Uterus (tissue), 4 donors: ENCODE data around the gene FNTB. TPM values are rescaled to one million over a fixed set of nuclear protein-coding genes. Genes with fewer than 3 reads are reported as not detected.
A peak's percentile ranks its signal among the peaks of the same experiment; 100 is the strongest.

ENCODE experiments used
- DNase-seq, 2 donors: peaks; one replicate each; pipeline ENCODE4 v3.0.0-alpha.2; 2019 to 2020
- H3K27ac ChIP-seq, 2 donors: fragments of 200-600 bp; sonication (generic); 1 replicate in 1 of 2; 2 replicates in 1 of 2; pipeline ENCODE4 v1.5.1; 2016 to 2018
- H3K27me3 ChIP-seq, 2 donors: fragments of 200-600 bp; sonication (generic); one replicate each; pipeline ENCODE4 v1.5.1; 2018 to 2019; ENCODE audit warnings: control low read depth in 1 of 2
- H3K36me3 ChIP-seq, 2 donors: fragments of 200-600 bp; sonication (generic); one replicate each; pipeline ENCODE4 v1.5.1; 2019; ENCODE audit warnings: control low read depth in 1 of 2
- H3K4me1 ChIP-seq, 2 donors: fragments of 200-600 bp; sonication (generic); one replicate each; pipeline ENCODE4 v1.5.1; 2018 to 2019; ENCODE audit warnings: control low read depth in 1 of 2
- H3K4me3 ChIP-seq, 2 donors: fragments of 200-600 bp; sonication (generic); 1 replicate in 1 of 2; 2 replicates in 1 of 2; pipeline ENCODE4 v1.5.1; 2018 to 2019; ENCODE audit warnings: mild to moderate bottlenecking in 1 of 2
- H3K9me3 ChIP-seq, 2 donors: fragments of 200-600 bp; sonication (generic); one replicate each; pipeline ENCODE4 v1.5.1; 2019; ENCODE audit warnings: control low read depth in 1 of 2
- POLR2A ChIP-seq, 2 donors: fragments of 450-650 bp; IDR thresholded peaks; one replicate each; pipeline ENCODE4 v1.6.1; 2016; ENCODE audit warnings: antibody characterized with exemption in 2 of 2, mild to moderate bottlenecking in 1 of 2, moderate library complexity in 1 of 2
- intact Hi-C: fragments of 100-400 bp; cut with DNase I; formaldehyde crosslinking; loops from one replicate; pipeline ENCODE4 v1.15.1; 2023; ENCODE audit warnings: low total_unique reads
- total RNA-seq, 4 donors: library from RNA; depleted of rRNA in 3 of 4; stranded (reverse); fragments of >200 nt in 3 of 4; gene quantifications; one replicate each; pipeline versions ENCODE4 v1.1.0 to v1.2.4, GENCODE V29; 2014 to 2023
- TF ChIP-seq, protein P1 (sequence below), 4 experiments: fragments of 200-600 bp in 2 of 4; fragments of 450-650 bp in 2 of 4; sonication (generic) in 2 of 4; IDR thresholded peaks; one replicate each; pipeline ENCODE4 v1.5.1; 2016 to 2019; ENCODE audit warnings: antibody characterized with exemption in 4 of 4, mild to moderate bottlenecking in 2 of 4, moderate library complexity in 1 of 4
- donor health status: DM: yes; HTN: yes; CAD: no.

Gene FNTB, protein sequence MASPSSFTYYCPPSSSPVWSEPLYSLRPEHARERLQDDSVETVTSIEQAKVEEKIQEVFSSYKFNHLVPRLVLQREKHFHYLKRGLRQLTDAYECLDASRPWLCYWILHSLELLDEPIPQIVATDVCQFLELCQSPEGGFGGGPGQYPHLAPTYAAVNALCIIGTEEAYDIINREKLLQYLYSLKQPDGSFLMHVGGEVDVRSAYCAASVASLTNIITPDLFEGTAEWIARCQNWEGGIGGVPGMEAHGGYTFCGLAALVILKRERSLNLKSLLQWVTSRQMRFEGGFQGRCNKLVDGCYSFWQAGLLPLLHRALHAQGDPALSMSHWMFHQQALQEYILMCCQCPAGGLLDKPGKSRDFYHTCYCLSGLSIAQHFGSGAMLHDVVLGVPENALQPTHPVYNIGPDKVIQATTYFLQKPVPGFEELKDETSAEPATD
- total RNA-seq = 10 to 100 TPM in 3 of 4 donors, 1 to 10 TPM in 1; 7.4 to 29.7 (median 20.4) TPM

DNA sequence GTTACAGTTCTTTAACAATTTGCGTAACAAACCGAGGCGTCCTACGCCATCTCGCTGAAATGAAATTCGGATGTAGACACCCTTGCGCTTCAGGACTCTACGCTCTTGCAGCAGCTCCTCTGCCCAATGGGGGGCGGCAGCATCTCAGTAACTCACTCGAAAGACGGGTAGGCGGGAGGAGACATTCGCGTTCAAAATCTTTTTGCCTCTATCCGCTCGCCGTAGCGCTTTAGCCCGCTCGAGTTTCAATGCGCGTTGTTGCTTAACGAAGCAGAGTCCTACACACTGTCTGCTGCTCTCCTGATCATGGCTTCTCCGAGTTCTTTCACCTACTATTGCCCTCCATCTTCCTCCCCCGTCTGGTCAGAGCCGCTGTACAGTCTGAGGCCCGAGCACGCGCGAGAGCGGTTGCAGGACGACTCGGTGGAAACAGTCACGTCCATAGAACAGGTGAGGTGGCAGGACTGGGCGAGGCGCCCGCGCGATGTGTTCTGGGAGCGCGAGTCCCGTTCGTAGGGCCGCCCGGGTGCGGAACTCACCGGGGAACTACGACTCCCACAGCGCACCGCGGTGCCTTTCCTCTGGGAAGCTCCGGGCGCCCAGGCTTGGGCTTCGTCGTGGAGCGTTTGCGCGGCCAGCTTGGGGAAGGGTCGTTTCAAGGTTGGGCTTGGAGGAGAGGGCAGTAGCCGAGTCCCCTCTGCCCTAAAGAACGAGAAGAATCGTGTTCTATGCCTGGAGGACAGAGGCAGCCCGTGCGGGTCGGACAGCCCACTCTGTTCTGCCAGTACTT lies at the start of gene FNTB:
Gene FNTB, plus strand, starts transcription at position 248 of the 790 bp plus-strand sequence. Its CDS starts 59 bp downstream, at position 307.
- Histone ChIP-seq H3K27me3 (no peaks in the 10 kb centered on the region), H3K36me3 (no peaks in the 10 kb centered on the region), H3K4me3 (peak within 1 kb of the TSS; percentile 59 to 73), H3K4me1 (no peaks in the 10 kb centered on the region), H3K9me3 (no peaks in the 10 kb centered on the region), H3K27ac (peak within 1 kb of the TSS; percentile 74 to 83)
- TF ChIP-seq, protein P1, sequence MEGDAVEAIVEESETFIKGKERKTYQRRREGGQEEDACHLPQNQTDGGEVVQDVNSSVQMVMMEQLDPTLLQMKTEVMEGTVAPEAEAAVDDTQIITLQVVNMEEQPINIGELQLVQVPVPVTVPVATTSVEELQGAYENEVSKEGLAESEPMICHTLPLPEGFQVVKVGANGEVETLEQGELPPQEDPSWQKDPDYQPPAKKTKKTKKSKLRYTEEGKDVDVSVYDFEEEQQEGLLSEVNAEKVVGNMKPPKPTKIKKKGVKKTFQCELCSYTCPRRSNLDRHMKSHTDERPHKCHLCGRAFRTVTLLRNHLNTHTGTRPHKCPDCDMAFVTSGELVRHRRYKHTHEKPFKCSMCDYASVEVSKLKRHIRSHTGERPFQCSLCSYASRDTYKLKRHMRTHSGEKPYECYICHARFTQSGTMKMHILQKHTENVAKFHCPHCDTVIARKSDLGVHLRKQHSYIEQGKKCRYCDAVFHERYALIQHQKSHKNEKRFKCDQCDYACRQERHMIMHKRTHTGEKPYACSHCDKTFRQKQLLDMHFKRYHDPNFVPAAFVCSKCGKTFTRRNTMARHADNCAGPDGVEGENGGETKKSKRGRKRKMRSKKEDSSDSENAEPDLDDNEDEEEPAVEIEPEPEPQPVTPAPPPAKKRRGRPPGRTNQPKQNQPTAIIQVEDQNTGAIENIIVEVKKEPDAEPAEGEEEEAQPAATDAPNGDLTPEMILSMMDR (IDR thresholded peaks at IDR 0.05) = peak; percentile 67 to 91 (median 82)
- peak; percentile 30 to 37 for TF ChIP-seq POLR2A (IDR thresholded peaks at IDR 0.05)
- DNase-seq = peak; percentile 95
- intact Hi-C loops = no loop called here

DNA sequence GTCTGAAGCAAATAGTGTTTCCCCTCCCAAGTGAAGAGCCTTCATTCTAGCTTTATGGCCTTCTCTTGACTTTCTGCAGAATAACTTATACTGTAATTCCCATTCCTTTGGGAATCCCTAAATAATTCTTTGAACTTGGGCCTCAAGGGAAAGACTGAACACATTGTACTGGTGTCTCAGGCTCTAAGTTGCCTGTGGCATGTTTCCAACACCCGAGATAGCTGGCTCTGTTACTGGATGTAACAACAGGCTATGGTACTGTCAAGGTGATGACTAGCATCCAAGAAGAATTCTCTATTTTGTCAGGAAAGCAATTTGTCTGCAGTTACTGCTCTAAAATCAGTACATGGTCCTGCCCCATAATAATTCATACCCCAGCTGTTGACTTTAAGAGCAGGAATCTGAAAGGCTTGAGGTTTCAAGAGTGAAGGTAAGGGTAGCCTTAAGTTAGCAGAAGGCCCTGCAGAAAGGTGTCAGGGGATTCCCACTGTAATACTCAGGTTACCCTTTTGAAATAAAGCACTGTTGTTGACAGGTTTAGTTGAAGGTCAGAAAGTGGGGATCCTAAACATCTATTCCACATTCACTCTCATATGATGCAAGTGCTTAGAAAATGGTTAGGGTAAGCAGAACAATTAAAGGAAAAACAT lies 49.4 kb upstream of the FNTB start:
- Histone ChIP-seq H3K36me3 (no peaks in the 10 kb centered on the region), H3K27ac (no peak overlapping the region), H3K27me3 (no peaks in the 10 kb centered on the region), H3K4me3 (no peak overlapping the region), H3K4me1 (no peaks in the 10 kb centered on the region), H3K9me3 (no peaks in the 10 kb centered on the region)
- TF ChIP-seq, protein P1 (IDR thresholded peaks at IDR 0.05) = no peak
- TF ChIP-seq POLR2A (IDR thresholded peaks at IDR 0.05) = no peak
- DNase-seq = peak in 1 of 2 donors; percentile 35
- intact Hi-C loops = no loop called here

DNA sequence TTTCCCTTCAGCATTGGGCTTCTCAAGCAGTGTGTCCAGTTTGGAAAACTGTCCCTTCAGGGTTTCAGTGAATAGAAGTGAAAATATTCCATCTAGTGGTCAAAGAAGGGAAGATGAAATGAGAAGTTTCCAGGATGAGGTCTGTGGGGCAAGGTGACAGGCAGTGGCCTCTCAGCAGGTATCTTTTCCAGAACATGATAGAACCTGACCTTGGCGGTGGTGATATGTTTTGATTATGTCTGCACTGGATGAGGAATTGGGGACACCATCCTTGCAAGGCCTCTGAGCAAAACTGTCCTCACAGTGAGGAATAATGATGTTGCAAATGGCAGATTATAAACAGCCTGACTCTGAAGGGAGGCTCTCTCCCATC lies 48.9 kb upstream of the FNTB start:
- H3K27me3 ChIP-seq = no peaks in the 10 kb centered on the region
- H3K9me3 ChIP-seq = no peaks in the 10 kb centered on the region
- DNase-seq = no peak
- intact Hi-C loops = no loop called here
- H3K27ac ChIP-seq = no peak overlapping the region
- no peaks in the 10 kb centered on the region for H3K36me3 ChIP-seq
- TF ChIP-seq POLR2A (IDR thresholded peaks at IDR 0.05) = no peak
- TF ChIP-seq, protein P1 (IDR thresholded peaks at IDR 0.05) = peak in 3 of 4 experiments; percentile 23 to 45 (median 36)
- no peak overlapping the region for H3K4me3 ChIP-seq
- H3K4me1 ChIP-seq = no peaks in the 10 kb centered on the region

DNA sequence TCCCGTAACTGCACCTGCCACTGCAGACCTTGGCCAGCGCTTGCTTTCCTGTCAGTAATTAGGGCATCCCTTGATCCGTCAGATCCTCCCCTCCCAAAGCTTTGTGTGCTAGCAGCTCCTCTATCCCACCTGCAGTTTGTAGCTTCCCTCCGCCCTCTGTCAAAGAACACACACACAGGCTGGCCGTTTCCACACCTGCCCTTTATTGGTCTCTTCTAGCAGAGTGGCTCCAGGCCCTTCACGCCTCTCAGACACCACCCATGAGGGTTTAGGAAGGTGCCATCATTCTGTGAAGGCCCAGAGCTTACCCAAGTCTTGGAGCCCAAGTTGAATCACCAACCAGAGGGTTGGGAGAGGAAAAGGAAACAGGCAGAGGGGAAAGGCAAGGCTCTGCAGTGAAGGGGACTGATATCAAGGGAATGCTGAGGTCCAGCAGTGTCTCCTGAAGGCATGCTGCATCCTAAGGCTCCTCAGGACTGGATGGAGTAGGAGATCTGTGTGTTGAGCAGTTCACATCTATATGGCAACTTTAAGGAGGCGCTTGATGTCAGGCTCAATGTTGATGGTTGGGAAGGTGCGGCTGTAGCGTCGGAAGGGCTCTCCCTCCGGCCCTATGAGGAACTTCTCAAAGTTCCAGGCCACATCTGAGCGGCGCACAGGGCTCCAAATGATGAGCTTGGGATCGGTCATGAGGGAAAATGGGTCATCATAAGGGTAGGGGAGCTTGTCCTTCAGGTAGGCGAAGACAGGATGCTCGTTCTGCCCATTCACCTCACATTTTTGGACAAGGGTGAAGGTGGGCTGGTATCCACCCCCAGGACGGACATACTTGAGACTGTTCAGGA lies 47.5 kb upstream of the FNTB start:
- DNase-seq = no peak
- no peak for TF ChIP-seq POLR2A (IDR thresholded peaks at IDR 0.05)
- TF ChIP-seq, protein P1 (IDR thresholded peaks at IDR 0.05) = no peak
- Histone ChIP-seq H3K36me3 (no peaks in the 10 kb centered on the region), H3K4me3 (no peak overlapping the region), H3K27ac (no peak overlapping the region), H3K9me3 (no peaks in the 10 kb centered on the region), H3K27me3 (no peaks in the 10 kb centered on the region), H3K4me1 (no peaks in the 10 kb centered on the region)
- intact Hi-C loops = no loop called here
